Loucy (cell line): ENCODE measurements around the gene ARFIP1.

Source experiments
- EZH2phosphoT487 ChIP-seq: fragments of 200-600 bp; IDR thresholded peaks from 2 replicates; pipeline ENCODE4 v1.6.1; 2018; ENCODE audit warnings: antibody characterized with exemption, mild to moderate bottlenecking, moderate library complexity, borderline replicate concordance
- TF ChIP-seq, protein P1 (sequence below): fragments of 200-600 bp; sonication (generic); conservative IDR thresholded peaks from 2 replicates; pipeline ENCODE4 v1.5.1; 2014; ENCODE audit warnings: mild to moderate bottlenecking, antibody characterized with exemption, low read length

DNA sequence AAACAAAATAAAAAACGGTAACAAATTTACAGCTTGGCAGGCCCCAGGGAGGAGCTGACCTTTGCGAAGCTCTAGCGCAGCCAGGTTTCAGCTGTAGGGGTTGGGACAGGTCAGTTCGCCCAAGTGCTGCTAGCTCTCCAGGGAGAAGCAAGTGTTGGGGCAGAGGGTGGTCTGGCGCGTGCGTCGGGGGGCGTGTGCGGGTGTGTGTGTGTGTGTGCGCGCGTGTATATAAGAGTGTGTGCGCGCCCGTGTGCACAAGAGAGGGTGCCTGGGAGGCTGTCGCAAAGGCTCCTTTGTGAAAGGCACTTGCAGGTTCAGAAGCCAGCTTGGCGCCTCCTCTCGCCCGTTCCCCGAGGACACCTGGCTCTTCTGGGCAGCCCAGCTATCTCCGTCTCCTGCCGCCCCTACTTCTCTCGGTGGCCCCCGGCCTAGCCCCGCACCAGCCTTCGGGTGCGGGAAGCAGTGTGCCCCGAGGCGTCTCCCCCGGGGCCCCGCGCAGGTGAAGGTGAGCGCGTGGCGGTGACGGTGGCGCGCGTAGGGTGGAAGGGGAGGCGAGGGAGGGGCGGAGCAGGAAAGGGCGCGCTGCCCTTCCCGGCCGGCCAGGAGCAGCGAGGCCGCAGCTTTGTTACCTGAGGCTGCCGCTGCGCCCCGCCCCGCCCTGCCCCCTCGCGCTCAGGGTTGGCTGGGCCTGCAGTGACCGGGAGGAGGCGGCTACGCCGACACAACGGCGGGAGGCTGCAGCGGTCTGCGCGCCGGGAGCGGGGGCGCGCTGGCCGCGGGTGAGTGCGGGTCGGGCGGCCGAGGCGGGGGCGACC is 156.1 kb downstream of the ARFIP1 start, which contains the start of gene FHDC1:
- TF ChIP-seq, protein P1, sequence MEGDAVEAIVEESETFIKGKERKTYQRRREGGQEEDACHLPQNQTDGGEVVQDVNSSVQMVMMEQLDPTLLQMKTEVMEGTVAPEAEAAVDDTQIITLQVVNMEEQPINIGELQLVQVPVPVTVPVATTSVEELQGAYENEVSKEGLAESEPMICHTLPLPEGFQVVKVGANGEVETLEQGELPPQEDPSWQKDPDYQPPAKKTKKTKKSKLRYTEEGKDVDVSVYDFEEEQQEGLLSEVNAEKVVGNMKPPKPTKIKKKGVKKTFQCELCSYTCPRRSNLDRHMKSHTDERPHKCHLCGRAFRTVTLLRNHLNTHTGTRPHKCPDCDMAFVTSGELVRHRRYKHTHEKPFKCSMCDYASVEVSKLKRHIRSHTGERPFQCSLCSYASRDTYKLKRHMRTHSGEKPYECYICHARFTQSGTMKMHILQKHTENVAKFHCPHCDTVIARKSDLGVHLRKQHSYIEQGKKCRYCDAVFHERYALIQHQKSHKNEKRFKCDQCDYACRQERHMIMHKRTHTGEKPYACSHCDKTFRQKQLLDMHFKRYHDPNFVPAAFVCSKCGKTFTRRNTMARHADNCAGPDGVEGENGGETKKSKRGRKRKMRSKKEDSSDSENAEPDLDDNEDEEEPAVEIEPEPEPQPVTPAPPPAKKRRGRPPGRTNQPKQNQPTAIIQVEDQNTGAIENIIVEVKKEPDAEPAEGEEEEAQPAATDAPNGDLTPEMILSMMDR: no peak
- no peak for TF ChIP-seq EZH2phosphoT487
